Fibroblast of upper back skin (primary cell): Measurements from ENCODE around the gene TECPR2.
"Not testable (repeated sequence)": the region's sequence is repeated elsewhere in the genome, so short reads cannot be mapped to it uniquely, and the experiment has no call there.

ENCODE experiments used
- DNase-seq: peaks from one replicate; pipeline ENCODE4 v3.0.0-alpha.2; 2013

Gene TECPR2, protein sequence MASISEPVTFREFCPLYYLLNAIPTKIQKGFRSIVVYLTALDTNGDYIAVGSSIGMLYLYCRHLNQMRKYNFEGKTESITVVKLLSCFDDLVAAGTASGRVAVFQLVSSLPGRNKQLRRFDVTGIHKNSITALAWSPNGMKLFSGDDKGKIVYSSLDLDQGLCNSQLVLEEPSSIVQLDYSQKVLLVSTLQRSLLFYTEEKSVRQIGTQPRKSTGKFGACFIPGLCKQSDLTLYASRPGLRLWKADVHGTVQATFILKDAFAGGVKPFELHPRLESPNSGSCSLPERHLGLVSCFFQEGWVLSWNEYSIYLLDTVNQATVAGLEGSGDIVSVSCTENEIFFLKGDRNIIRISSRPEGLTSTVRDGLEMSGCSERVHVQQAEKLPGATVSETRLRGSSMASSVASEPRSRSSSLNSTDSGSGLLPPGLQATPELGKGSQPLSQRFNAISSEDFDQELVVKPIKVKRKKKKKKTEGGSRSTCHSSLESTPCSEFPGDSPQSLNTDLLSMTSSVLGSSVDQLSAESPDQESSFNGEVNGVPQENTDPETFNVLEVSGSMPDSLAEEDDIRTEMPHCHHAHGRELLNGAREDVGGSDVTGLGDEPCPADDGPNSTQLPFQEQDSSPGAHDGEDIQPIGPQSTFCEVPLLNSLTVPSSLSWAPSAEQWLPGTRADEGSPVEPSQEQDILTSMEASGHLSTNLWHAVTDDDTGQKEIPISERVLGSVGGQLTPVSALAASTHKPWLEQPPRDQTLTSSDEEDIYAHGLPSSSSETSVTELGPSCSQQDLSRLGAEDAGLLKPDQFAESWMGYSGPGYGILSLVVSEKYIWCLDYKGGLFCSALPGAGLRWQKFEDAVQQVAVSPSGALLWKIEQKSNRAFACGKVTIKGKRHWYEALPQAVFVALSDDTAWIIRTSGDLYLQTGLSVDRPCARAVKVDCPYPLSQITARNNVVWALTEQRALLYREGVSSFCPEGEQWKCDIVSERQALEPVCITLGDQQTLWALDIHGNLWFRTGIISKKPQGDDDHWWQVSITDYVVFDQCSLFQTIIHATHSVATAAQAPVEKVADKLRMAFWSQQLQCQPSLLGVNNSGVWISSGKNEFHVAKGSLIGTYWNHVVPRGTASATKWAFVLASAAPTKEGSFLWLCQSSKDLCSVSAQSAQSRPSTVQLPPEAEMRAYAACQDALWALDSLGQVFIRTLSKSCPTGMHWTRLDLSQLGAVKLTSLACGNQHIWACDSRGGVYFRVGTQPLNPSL (N-terminal part only)

DNA sequence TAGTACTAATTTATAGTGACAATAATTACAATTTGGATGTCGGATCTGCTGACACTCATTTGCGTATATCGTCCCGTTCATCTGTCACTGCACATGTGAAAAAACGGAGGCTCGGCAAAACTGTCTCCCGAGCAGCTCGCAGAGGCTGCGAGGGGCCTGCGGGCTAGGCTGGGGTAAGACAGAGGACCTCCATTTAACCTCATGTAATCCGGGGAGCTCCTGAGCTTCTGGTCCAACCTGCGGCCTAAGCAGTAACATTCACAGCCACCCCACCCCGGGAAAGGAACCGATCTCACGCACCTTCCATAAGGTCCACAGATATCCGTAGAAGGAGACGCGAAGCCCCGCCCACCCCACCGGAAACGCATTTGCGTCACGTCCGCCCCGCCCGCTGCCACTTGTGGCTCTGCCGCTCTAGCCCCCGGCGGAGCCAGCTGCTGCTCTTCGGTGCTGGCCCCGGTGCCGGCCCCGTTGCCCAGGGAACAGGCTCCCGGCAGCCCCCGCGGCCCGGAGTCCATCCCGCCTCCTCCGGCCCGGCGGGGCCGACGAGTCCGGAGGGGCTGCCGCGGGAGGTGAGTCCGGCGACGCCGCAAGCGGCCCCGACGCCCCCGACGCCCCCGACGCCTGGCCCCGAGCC lies at the start of gene TECPR2, which contains the start of gene CINP:
Gene TECPR2, plus strand, starts transcription at position 397 of the 637 bp plus-strand sequence. CDS start 13,781 bp downstream, outside the sequence.
Gene CINP, minus strand, starts transcription at position 346 of the 637 bp plus-strand sequence. Its CDS starts 39 bp downstream, at position 307.
- DNase-seq = peak; percentile 93

DNA sequence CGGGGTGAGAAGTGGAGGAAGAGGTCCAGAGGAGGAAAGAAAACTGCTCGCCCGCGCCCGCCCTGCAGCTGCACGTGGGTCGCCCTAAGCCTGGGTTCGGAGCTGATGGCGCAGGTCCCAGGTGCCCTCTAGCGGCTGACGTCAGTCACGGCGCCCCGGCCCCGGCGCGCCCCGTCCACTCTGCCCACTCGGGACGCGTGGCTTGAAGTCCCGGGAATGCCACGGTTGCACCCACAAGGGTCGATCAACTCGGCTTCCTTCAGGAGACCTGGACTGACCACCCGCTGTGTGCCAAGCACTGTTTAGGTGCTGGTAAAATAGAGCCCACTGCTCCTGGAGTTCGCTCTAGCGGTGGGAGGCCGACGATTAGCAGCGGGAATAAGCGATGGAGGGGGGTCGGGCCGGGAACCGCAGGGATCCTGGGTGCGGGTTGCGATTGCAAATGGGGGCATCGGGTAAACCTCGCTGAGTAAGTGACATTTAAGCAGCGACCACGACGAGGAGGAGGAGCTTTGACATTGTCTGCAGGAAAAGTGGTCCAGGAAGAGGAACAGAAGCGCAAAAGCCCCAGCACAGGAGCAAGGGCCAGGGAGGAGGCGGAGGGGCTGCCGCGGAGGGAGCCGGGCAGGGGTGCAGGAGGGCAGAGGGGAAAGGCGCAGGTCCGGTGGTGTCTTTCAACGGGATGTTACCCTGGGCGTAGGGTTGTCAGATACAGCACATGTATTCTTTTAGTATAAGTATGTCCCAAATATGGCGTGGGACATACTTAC lies 48.3 kb upstream of the TECPR2 start:
- DNase-seq = peak; percentile 71

DNA sequence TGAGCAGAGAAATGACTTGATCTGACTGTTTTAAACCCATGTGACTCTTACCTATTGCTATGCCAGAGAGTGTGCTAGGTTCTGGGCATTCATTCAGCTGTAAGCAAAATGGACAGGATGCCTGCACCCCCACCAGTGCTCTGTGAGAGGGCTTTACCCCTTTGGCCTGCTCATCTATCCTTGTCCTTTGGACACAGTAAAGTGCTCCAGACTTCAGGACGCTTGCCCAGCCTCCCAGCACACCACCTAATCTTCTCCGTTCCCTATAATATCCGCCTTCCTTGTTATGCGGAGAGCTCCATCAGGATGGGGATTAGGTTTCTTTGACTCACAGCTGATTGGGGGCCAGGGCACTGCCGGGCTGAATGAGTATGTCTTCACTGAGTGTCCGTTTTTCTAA lies 47.6 kb upstream of the TECPR2 start:
- DNase-seq = no peak

DNA sequence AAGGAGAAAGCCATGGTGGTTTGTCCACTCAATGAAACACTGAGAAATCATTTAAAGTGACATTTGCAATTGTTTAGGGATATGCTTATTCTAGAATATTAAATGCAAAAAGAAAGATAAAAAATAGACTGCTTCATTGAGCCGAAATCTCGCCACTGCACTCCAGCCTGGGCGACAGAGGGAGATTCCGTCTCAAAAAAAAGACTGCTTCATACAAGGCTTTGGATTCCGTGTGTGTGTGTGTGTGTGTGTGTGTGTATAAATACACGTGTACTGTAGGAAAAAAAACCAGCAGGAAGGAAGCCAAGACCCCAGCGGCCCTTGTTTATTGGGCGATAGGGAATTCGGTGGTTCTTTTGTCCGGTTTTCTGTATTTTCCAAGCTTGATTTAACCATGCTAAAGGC lies 46.4 kb upstream of the TECPR2 start:
- peak; percentile 79 for DNase-seq

DNA sequence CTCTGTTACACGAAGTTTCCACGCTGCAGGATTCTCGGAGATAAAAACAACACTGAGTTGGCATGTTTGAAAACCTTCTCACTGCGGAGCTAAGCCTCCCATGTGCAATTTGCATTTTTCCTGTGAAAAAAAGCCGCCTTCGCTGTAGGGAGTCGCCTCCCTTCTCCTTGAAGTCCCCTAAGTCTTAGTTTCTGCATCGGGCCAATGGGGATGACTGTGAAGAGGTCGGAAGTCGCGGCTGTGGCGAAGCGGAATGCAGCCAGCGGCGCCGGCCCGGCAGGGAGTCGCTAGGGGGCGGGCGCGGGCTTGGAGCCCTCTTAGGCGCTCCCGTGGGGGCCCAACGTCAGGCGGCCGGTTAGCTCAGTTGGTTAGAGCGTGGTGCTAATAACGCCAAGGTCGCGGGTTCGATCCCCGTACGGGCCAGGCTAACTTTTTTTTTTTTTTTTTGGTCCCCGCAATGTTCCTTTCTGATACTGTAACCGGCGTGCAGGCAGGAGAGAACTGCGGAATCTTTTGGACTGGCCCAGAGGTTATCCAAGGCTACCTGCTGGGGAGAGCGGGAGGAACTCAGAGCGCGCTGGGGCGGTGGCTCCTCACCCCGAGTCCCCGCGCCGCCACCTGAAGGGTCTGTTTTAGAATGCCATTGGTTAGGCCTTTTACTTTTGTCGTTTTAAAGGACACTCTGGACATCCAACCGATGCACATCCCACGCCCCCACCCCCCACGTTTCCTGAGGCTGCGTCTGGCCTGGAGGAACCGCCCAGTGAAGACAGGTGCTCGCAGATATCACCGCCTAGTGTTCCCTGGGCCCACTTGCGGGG lies 45.8 kb upstream of the TECPR2 start:
- DNase-seq = peak; percentile 92

DNA sequence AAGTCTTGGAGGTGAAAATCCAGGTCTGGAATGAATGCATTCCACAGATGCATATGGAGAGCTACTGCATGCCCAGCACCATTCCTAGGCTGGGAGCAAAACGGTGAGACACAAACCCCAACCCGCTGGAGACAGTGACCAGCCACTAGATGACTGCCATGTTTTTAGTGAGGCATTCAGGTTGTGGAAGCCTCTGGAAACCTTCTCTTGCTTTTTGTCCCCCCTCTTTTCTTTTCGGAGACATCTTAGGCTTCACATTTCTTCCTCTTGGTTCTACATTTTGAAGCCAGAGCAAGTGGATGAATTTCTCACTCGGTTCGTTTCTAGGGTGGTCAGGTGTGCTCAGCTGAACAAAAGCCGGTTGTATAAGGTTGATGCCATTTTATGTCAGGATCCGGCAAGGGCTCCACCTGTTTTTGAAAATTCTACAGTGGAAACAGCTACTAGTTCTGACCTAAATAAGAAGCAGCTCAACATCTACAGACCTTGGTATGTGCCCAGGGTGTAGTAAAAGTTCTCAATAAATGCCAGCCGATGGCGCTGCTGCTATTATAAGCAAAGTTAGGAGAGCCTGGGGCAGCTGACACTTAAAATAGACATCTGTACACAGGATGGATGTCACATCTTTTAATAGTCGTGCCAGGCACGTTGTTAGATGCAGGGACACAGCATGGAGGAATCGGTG lies 45.0 kb upstream of the TECPR2 start:
- DNase-seq = no peak

DNA sequence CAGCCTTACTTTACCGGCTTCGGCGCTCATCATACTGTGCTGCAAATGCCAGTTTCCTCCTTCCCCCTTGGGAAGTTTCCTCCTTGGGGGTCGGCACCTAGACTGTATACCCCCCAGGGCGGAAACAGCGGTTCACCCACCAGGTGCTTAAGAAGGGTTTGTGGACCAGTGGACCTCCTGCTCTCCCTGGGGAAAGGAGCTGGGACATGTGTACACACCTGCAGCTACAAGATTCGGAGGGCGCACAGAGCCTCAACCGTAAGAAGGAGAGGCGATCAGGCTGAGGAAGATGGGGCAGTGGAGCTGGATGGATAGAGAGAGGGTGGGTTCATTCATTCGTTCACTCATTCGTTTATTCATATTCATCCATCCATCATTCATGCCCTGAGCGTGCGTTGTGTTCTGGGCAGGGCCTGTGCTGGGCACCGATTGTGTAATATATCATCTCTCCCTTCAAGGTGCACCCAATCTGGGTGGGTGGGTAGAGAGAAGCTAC lies 43.9 kb upstream of the TECPR2 start:
- DNase-seq = no peak

DNA sequence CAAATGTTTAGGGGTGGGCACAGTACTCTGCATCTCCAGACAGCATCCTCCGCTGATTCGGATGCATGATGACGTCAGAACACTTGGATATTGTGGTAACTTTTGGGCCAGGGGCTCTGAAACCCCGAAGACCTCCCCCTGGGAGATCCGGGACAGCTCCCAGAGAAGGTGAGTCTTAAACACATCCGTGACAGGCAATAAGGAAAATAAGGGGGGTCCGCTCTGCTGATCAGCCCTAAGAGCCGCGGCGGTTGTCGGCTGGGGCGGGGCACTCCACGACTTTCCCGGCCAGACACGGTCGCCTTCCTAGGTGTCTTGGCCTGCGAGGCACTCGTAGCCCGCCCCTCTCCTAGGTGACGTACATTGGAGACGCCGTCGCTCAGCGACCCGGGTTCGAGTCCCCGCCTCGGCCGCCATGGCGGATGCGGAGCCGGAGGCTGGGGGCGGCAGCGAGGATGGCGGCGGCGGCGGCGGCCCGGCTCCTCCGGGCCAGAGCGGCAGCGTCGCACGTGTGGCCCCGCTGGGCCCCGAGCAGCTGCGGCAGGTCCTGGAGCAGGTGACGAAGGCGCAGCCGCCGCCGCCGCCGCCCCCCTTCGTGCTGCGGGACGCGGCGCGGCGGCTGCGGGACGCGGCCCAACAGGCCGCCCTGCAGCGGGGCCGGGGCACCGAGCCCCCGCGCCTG lies 43.2 kb upstream of the TECPR2 start, which contains the start of gene ZNF839:
Gene ZNF839, plus strand, starts transcription at position 396 of the 682 bp plus-strand sequence. Its CDS starts 20 bp downstream, at position 416.
- peak; percentile 90 for DNase-seq

DNA sequence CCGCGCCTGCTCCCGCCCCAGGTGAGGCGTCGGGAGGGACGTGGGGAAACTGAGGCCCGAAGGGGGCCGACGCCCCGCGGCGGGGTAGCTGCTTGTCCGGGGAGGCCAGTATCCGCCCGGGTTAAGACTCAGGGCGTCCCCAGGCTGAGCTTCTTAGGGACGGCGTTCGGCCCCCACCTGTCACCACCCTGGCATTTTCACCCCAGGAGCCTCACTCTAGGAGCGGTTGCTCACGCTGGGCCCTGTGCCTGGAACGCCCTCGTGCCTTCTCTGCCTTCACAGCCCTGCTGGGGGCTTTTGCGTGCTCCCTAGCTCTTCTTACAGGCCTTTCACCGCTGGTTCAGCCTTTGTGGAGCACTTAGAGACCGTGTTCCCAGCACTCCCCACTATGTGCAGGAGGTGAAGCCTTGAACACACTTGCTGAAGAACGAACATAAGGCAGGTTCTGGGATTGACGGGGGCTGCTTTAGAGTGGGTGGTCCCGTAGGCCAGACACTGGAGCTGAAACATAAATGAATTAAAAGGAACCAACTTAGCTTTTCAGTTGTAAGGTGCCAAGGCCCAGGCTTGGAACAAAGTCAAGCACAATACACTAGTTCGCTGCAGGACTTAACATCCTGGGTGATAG lies 42.6 kb upstream of the TECPR2 start:
- peak; percentile 48 for DNase-seq

DNA sequence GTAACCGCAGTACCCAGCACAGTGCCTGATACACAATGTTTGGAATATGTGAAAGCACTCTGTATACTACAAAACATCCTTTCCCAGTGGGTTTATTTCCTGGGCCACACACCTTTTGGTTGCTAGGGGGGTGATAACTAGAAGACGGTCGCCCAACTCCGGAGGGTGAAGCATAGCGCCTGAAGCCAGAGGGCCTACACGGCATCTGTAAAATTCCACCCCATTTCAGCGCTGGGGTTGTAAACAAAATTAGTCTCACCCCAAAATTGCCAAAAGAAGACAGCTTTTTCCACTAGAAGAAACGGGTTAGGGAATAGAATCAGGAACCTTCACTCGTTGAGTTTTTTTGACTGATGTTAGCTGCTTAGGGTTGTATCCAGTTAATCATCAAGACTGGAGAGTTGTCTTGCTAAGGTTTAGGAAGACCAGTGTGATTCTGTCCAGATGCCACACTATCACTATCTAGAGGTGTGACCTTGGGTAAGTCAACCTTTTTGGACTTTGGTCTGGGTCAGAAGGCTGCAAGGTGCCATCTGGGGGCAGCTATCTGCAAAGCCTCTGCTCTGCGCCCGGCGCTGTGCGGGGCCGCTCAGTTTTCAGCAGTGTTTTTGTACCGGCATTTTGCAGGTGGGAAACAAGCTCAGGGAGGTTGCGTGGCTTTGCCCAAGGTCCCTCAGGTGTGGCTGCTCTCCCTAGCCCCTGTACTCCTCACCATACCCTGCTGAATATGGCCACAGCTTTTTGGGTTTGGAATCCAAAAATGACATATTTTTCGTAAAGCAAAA lies 41.9 kb upstream of the TECPR2 start:
- DNase-seq = no peak

DNA sequence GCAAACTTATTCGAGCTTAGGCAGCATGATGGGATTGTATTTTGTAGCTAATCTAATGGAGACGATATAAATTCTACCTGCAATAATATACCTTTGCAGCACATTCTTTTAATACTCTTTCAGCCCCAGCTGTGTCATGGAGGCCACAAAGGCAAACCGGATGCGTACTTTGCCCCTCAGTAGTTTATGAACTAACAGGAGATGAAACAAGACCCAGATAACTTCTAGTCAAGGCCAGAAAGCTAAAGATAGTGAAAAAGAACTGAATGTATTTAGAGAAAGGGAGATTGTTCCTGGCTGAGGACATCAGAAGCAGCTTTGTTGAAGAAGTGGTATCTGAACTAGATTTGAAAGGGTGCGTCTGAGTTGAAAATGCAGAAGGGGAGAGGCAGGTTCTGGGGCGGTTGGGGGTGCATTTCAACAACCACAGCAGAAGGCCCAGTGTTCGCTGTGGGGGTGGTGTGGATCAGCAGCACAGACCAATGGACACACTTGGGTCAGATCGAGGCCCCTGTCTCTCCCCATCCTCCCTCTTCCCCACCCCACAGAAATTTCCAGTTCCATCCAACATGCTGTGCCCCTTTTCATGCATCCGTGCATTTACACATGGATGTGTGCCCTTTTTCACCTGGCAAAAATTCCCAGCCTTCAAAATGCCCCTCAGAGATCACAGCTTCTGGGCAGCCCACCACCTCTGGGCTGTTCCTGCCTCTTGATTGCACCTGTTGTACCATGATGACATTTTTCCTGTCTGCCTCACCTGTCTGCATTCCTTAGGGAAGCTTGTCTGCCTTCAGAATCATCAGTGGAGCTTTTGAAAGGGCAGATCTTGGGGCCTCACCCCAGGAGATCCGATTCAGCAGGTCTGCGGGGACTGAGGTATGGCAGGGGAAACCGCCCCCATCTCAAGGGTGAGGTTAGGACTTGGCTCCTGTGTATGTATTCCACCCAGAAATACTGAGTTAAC lies 41.0 kb upstream of the TECPR2 start:
- DNase-seq = no peak

DNA sequence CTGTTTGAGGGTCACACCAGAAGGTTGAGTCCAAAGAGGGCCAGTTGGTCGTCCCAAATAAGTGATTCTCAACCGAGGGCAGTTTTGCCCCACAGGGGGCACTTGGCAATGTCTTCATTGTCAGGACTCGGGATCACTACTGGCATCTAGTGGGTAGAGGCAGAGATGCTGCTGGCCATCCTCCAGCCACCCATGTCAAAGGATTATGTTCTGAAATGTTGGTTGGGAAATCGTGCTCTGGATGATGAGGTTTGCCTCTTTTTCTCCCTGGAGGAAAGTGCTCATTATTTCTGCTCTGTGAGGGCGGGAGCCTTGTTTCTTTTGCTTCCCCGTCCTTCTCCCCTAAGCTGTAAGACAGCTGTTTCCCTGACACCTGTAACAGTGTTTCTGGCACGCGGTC lies 39.6 kb upstream of the TECPR2 start:
- DNase-seq = peak; percentile 80

DNA sequence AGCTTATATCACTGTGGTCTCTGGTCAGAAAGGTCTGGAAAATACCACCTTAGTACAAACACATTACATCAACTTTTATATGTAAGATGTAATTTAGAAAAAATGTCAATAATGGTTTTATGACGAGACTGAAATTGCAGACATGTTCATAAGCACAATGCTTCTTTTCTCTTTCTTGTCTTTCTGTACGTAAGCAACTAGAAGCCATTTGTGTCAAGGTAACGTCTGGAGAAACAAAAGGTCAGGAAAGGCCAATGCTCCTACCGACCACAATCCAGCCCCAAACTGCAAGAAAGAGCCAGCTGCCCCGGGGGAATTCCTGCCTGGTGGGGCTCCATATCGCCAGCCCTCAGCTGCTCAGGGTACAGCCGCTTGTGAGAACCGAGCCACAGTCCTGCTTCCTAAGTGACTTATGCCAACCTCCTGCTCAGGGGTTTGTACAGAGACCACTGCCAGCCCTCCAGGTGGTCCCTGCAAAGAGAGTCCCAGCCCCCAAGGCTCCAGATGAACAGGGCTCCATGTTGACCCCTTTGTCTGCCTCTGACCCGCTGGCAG lies 36.9 kb upstream of the TECPR2 start:
- no peak for DNase-seq

DNA sequence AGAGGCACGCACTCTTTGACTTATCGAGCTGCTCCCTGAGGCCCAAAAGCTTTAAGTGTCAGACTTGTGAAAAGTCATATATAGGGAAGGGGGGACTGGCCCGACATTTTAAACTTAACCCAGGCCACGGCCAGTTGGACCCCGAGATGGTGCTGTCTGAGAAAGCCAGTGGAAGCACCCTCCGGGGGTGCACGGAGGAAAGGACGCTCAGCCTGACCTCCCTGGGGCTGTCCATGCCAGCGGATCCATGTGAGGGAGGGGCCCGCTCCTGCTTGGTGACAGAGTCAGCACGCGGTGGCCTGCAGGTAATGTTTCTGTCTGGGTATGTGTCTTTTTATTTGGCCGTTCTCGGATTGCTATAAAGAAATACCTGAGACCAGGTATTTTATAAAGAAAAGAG lies 36.2 kb upstream of the TECPR2 start:
- no peak for DNase-seq

DNA sequence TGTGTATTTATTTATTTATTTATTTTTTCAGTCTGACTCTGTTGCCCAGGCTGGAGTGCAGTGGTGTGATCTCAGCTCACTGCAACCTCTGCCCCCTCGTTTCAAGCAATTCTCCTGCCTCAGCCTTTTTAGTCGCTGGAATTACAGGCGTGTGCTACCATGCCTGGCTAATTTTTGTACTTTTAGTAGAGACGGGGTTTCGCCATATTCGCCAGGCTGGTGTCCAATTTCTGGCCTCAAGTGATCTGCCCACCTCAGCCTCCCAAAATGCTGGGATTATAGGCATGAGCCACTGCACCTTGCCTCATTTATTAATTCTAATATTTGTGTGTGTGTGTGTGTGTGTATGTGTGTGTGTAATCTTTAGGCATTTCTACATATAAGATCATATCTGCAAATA lies 33.4 kb upstream of the TECPR2 start:
- not testable (repeated sequence) for DNase-seq

DNA sequence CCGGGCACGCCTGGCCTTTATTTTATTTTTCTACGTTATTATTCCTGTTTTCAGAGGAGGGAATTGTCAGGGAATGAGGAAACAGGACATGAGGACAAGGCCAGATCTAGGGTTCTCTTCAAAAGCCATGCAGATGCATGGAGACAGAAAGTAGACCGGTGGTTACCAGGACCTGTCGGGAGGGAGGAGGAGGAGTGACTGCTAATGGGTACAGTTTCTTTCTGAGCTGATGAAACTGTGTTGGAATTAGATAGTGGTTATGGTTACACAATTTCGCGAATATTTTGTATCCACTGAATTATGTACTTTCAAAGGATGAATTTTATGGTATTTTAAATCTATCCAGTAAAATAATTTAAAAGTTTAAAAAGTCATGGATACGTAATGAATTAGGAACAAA lies 31.9 kb upstream of the TECPR2 start:
- DNase-seq = no peak
